ENCODE measurements around the gene COBL. TPM values are rescaled to one million over a fixed set of nuclear protein-coding genes. Genes with fewer than 3 reads are reported as not detected.

COBL gene
- total and polyA plus RNA-seq, 3 experiments from 2014 or later: not detected

GRCh38 chr7:50988988-50989387 is 327.6 kb downstream of the COBL start:
- DNase-seq: no peak
- CTCF ChIA-PET: no interaction called here
- H3K4me3 ChIP-seq (ENCODE audit: low read length): no peak overlapping the region
- H3K36me3 Mint-ChIP-seq: no peaks in the 10 kb centered on the region
- H3K27ac ChIP-seq (ENCODE audit: low read depth, low read length): no peak overlapping the region
- no peaks in the 10 kb centered on the region for H3K4me1 ChIP-seq (ENCODE audit: insufficient read depth, low read length)
- H3K27me3 ChIP-seq (ENCODE audit: insufficient read depth, low read length, poor library complexity, severe bottlenecking): no peaks in the 10 kb centered on the region
- H3K4me3 Mint-ChIP-seq: no peak overlapping the region
- H3K4me1 Mint-ChIP-seq: no peaks in the 10 kb centered on the region
- H3K36me3 ChIP-seq (ENCODE audit: insufficient read depth, low read length): no peaks in the 10 kb centered on the region
- H3K9me3 Mint-ChIP-seq: peaks cover 5 to 9% (median 6%) of the 10 kb centered on the region in 5 donors
- no peak overlapping the region for H3K27ac Mint-ChIP-seq
- POLR2A ChIA-PET: no interaction called here
- no peaks in the 10 kb centered on the region for H3K9me3 ChIP-seq (ENCODE audit: low read length)
- peaks cover 3% of the 10 kb centered on the region in 2 donors for H3K27me3 Mint-ChIP-seq

- CTCF ChIA-PET: no interaction called here
- peaks cover 3 to 7% of the 10 kb centered on the region in 2 donors for H3K27me3 Mint-ChIP-seq
Measured at GRCh38 chr7:50988465-50988864, 328.1 kb downstream of the COBL start.

GRCh38 chr7:50985096-50985495 is 331.5 kb downstream of the COBL start:
- Mint-ChIP-seq H3K36me3 (no peaks in the 10 kb centered on the region), H3K4me3 (no peak overlapping the region), H3K9me3 (peaks cover under 1 to 3% (median 2%) of the 10 kb centered on the region in 5 donors), H3K27me3 (peaks cover 2 to 20% of the 10 kb centered on the region in 2 donors), H3K27ac (no peak overlapping the region), H3K4me1 (no peaks in the 10 kb centered on the region)
- no peaks in the 10 kb centered on the region for H3K4me1 ChIP-seq (ENCODE audit: insufficient read depth, low read length)
- H3K4me3 ChIP-seq (ENCODE audit: low read length): no peak overlapping the region
- ChIA-PET CTCF (no interaction called here), POLR2A (no interaction called here)
- no peaks in the 10 kb centered on the region for H3K36me3 ChIP-seq (ENCODE audit: insufficient read depth, low read length)
- H3K9me3 ChIP-seq (ENCODE audit: low read length): no peaks in the 10 kb centered on the region
- no peak overlapping the region for H3K27ac ChIP-seq (ENCODE audit: low read depth, low read length)
- DNase-seq: no peak
- H3K27me3 ChIP-seq (ENCODE audit: insufficient read depth, low read length, poor library complexity, severe bottlenecking): no peaks in the 10 kb centered on the region

More at GRCh38 chr7:50988465-50988864, 328.1 kb downstream of the COBL start:
- Histone ChIP-seq H3K4me3 (ENCODE audit: low read length) (no peak overlapping the region), H3K27me3 (ENCODE audit: insufficient read depth, low read length, poor library complexity, severe bottlenecking) (no peaks in the 10 kb centered on the region), H3K4me1 (ENCODE audit: insufficient read depth, low read length) (no peaks in the 10 kb centered on the region), H3K27ac (ENCODE audit: low read depth, low read length) (no peak overlapping the region), H3K9me3 (ENCODE audit: low read length) (no peaks in the 10 kb centered on the region), H3K36me3 (ENCODE audit: insufficient read depth, low read length) (no peaks in the 10 kb centered on the region)
- peaks cover 5 to 9% (median 6%) of the 10 kb centered on the region in 5 donors for H3K9me3 Mint-ChIP-seq
- no peak for DNase-seq
- POLR2A ChIA-PET: no interaction called here
- no peak overlapping the region for H3K27ac Mint-ChIP-seq
- H3K4me1 Mint-ChIP-seq: no peaks in the 10 kb centered on the region
- H3K36me3 Mint-ChIP-seq: no peaks in the 10 kb centered on the region
- H3K4me3 Mint-ChIP-seq: no peak overlapping the region

GRCh38 chr7:50983850-50984249 is 332.8 kb downstream of the COBL start:
- no peaks in the 10 kb centered on the region for H3K36me3 Mint-ChIP-seq
- no peak overlapping the region for H3K27ac Mint-ChIP-seq
- Histone ChIP-seq H3K36me3 (ENCODE audit: insufficient read depth, low read length) (no peaks in the 10 kb centered on the region), H3K27ac (ENCODE audit: low read depth, low read length) (no peak overlapping the region), H3K9me3 (ENCODE audit: low read length) (no peaks in the 10 kb centered on the region), H3K4me3 (ENCODE audit: low read length) (no peak overlapping the region), H3K4me1 (ENCODE audit: insufficient read depth, low read length) (no peaks in the 10 kb centered on the region), H3K27me3 (ENCODE audit: insufficient read depth, low read length, poor library complexity, severe bottlenecking) (no peaks in the 10 kb centered on the region)
- peaks cover 0 to 4% (median 2%) of the 10 kb centered on the region in 5 donors for H3K9me3 Mint-ChIP-seq
- H3K27me3 Mint-ChIP-seq: peaks cover 0 to 20% of the 10 kb centered on the region in 2 donors
- no peaks in the 10 kb centered on the region for H3K4me1 Mint-ChIP-seq
- no peak overlapping the region for H3K4me3 Mint-ChIP-seq
- POLR2A ChIA-PET: no interaction called here
- CTCF ChIA-PET: no interaction called here
- DNase-seq: no peak

GRCh38 chr7:50982626-50983025 is 334.0 kb downstream of the COBL start:
- Mint-ChIP-seq H3K9me3 (peaks cover 0 to 4% (median 2%) of the 10 kb centered on the region in 5 donors), H3K27ac (no peak overlapping the region), H3K4me1 (no peaks in the 10 kb centered on the region), H3K36me3 (no peaks in the 10 kb centered on the region), H3K27me3 (peaks cover 1 to 20% of the 10 kb centered on the region in 2 donors), H3K4me3 (no peak overlapping the region)
- ChIA-PET CTCF (no interaction called here), POLR2A (no interaction called here)
- Histone ChIP-seq H3K9me3 (ENCODE audit: low read length) (no peaks in the 10 kb centered on the region), H3K27ac (ENCODE audit: low read depth, low read length) (no peak overlapping the region), H3K36me3 (ENCODE audit: insufficient read depth, low read length) (no peaks in the 10 kb centered on the region), H3K27me3 (ENCODE audit: insufficient read depth, low read length, poor library complexity, severe bottlenecking) (no peaks in the 10 kb centered on the region), H3K4me3 (ENCODE audit: low read length) (no peak overlapping the region), H3K4me1 (ENCODE audit: insufficient read depth, low read length) (no peaks in the 10 kb centered on the region)
- DNase-seq: no peak

GRCh38 chr7:50981743-50982142 is 334.9 kb downstream of the COBL start:
- Mint-ChIP-seq H3K4me1 (no peaks in the 10 kb centered on the region), H3K27me3 (peaks cover 1 to 20% of the 10 kb centered on the region in 2 donors), H3K27ac (no peak overlapping the region), H3K4me3 (no peak overlapping the region), H3K9me3 (peaks cover 0 to 4% (median 3%) of the 10 kb centered on the region in 5 donors), H3K36me3 (no peaks in the 10 kb centered on the region)
- Histone ChIP-seq H3K9me3 (ENCODE audit: low read length) (no peaks in the 10 kb centered on the region), H3K27ac (ENCODE audit: low read depth, low read length) (no peak overlapping the region), H3K36me3 (ENCODE audit: insufficient read depth, low read length) (no peaks in the 10 kb centered on the region), H3K27me3 (ENCODE audit: insufficient read depth, low read length, poor library complexity, severe bottlenecking) (no peaks in the 10 kb centered on the region), H3K4me1 (ENCODE audit: insufficient read depth, low read length) (no peaks in the 10 kb centered on the region), H3K4me3 (ENCODE audit: low read length) (no peak overlapping the region)
- ChIA-PET POLR2A (no interaction called here), CTCF (no interaction called here)
- DNase-seq: no peak

- Histone ChIP-seq H3K27ac (ENCODE audit: low read depth, low read length) (no peak overlapping the region), H3K36me3 (ENCODE audit: insufficient read depth, low read length) (no peaks in the 10 kb centered on the region), H3K27me3 (ENCODE audit: insufficient read depth, low read length, poor library complexity, severe bottlenecking) (no peaks in the 10 kb centered on the region), H3K4me3 (ENCODE audit: low read length) (no peak overlapping the region), H3K9me3 (ENCODE audit: low read length) (no peaks in the 10 kb centered on the region), H3K4me1 (ENCODE audit: insufficient read depth, low read length) (no peaks in the 10 kb centered on the region)
- peaks cover 0 to 5% (median 4%) of the 10 kb centered on the region in 5 donors for H3K9me3 Mint-ChIP-seq
- ChIA-PET CTCF (no interaction called here), POLR2A (no interaction called here)
- no peak for DNase-seq
- no peak overlapping the region for H3K4me3 Mint-ChIP-seq
- peaks cover 1 to 18% of the 10 kb centered on the region in 2 donors for H3K27me3 Mint-ChIP-seq
- no peaks in the 10 kb centered on the region for H3K36me3 Mint-ChIP-seq
- no peaks in the 10 kb centered on the region for H3K4me1 Mint-ChIP-seq
- no peak overlapping the region for H3K27ac Mint-ChIP-seq
Measured at GRCh38 chr7:50980411-50980810, 336.2 kb downstream of the COBL start.

- no peak overlapping the region for H3K4me3 ChIP-seq (ENCODE audit: low read length)
- no peak overlapping the region for H3K4me3 Mint-ChIP-seq
- H3K36me3 Mint-ChIP-seq: no peaks in the 10 kb centered on the region
- H3K4me1 ChIP-seq (ENCODE audit: insufficient read depth, low read length): no peaks in the 10 kb centered on the region
- no peak for DNase-seq
- H3K27me3 Mint-ChIP-seq: peaks cover 1 to 21% of the 10 kb centered on the region in 2 donors
- no peaks in the 10 kb centered on the region for H3K36me3 ChIP-seq (ENCODE audit: insufficient read depth, low read length)
- H3K9me3 ChIP-seq (ENCODE audit: low read length): no peaks in the 10 kb centered on the region
- CTCF ChIA-PET: no interaction called here
- no peaks in the 10 kb centered on the region for H3K4me1 Mint-ChIP-seq
- H3K27ac ChIP-seq (ENCODE audit: low read depth, low read length): no peak overlapping the region
- peaks cover 0 to 5% (median 4%) of the 10 kb centered on the region in 5 donors for H3K9me3 Mint-ChIP-seq
- no peak overlapping the region for H3K27ac Mint-ChIP-seq
- H3K27me3 ChIP-seq (ENCODE audit: insufficient read depth, low read length, poor library complexity, severe bottlenecking): no peaks in the 10 kb centered on the region
- POLR2A ChIA-PET: no interaction called here
Measured at GRCh38 chr7:50978633-50979215, 337.9 kb downstream of the COBL start.
